Memory B cell (primary cell): ENCODE results near the gene ARID3A.
"Not testable (repeated sequence)": the region's sequence is repeated elsewhere in the genome, so short reads cannot be mapped to it uniquely, and the experiment has no call there.

ENCODE experiments used
- ATAC-seq: fragments of 150-1000 bp; cut with Tn5 transposase; 2 replicates; pipeline ENCODE4 v1.10.0; 2021; ENCODE audit warnings: low read depth, mild to moderate bottlenecking, moderate library complexity
- DNase-seq, 2 donors: peaks; one replicate each; pipeline ENCODE4 v3.0.0; 2022; ENCODE audit warnings: low spot score in 2 of 2
- H3K27ac Mint-ChIP-seq: one replicate; pipeline ENCODE4 v1.8.0; 2022; ENCODE audit warnings: mild to moderate bottlenecking, moderate library complexity, mixed read lengths
- H3K27me3 Mint-ChIP-seq: one replicate; pipeline ENCODE4 v1.8.0; 2022; ENCODE audit warnings: mixed read lengths
- H3K36me3 Mint-ChIP-seq: one replicate; pipeline ENCODE4 v1.8.0; 2022; ENCODE audit warnings: mild to moderate bottlenecking, mixed read lengths
- H3K4me1 Mint-ChIP-seq: one replicate; pipeline ENCODE4 v1.8.0; 2022; ENCODE audit warnings: mixed read lengths
- H3K4me3 Mint-ChIP-seq: one replicate; pipeline ENCODE4 v1.8.0; 2022; ENCODE audit warnings: mild to moderate bottlenecking, moderate library complexity, mixed read lengths
- H3K9me3 Mint-ChIP-seq: one replicate; pipeline ENCODE4 v1.8.0; 2022; ENCODE audit warnings: mixed read lengths

ARID3A gene, protein sequence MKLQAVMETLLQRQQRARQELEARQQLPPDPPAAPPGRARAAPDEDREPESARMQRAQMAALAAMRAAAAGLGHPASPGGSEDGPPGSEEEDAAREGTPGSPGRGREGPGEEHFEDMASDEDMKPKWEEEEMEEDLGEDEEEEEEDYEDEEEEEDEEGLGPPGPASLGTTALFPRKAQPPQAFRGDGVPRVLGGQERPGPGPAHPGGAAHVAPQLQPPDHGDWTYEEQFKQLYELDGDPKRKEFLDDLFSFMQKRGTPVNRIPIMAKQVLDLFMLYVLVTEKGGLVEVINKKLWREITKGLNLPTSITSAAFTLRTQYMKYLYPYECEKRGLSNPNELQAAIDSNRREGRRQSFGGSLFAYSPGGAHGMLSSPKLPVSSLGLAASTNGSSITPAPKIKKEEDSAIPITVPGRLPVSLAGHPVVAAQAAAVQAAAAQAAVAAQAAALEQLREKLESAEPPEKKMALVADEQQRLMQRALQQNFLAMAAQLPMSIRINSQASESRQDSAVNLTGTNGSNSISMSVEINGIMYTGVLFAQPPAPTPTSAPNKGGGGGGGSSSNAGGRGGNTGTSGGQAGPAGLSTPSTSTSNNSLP

DNA sequence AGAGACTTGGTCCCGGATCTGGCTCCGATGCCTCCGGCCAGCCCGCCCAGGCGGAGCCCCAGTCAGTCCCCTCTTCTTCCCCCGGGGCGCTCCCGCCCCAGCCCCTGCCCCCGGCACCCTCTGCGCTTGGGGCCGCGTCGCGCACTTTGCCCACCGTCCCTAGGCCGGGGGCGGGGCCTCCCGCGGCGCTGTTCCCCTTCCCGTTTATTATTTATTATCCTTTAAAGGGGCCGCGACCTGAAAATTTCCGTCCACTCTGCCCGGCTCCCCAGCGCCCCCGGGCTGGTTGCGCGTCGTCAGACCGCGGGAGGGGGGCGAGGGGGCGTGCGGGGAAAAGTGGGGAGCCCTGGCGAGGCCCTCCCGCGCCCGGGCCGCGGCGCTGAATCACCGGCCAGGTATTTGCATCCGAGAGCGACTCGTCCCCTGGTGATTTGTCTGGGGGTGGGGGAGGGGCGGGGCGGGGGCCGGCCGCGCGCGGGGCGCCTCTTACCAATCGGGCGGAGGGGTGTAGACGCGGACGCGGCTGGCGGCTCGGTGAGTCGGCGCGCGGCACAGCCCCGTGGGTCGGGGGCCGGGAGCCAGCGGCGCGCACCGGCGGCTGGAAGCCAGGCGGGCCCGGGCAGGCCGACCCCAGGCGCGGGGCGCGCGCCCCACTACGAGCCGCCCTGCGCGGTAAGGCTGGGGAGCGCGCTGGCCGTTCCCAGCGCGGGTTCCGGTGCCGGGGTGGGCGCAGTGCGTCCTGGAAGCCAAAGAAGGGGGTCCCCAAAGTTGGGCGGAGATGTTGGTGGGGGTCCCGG, at the start of gene ARID3A:
Gene ARID3A, plus strand, starts transcription at position 510 of the 797 bp plus-strand sequence. CDS start 3,494 bp downstream, outside the sequence.
- peaks cover 8% of the 10 kb centered on the region for H3K4me1 Mint-ChIP-seq
- H3K36me3 Mint-ChIP-seq, result no peaks in the 10 kb centered on the region
- H3K27me3 Mint-ChIP-seq, result no peaks in the 10 kb centered on the region
- H3K9me3 Mint-ChIP-seq, result no peaks in the 10 kb centered on the region
- peak within 1 kb of the TSS; percentile 87 for H3K27ac Mint-ChIP-seq
- DNase-seq, result peak; percentile 77 to 91
- H3K4me3 Mint-ChIP-seq, result peak within 1 kb of the TSS; percentile 91
- peak; percentile 69 for ATAC-seq

DNA sequence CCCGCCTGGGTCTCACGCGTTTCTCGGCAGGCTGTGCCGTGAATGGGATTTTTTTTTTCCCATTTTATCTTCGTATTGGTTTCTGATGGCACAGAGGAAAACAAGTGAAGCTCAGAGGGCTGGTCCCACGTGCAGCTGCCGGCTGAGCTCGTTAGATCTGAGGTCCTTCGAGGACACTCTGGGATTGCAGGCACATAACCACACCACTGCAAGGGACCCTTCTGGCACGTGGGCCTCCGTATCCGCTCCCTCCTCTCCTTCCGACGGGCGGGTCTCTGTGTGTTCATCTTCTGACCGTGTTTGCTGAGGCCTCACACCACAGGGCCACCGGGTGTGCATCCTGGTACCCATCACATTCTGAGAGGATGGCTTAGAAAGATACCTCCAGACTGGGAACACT, 49.7 kb upstream of the ARID3A start:
- H3K4me3 Mint-ChIP-seq, result no peak overlapping the region
- no peaks in the 10 kb centered on the region for H3K9me3 Mint-ChIP-seq
- H3K27me3 Mint-ChIP-seq, result no peaks in the 10 kb centered on the region
- H3K36me3 Mint-ChIP-seq, result peaks cover 10% of the 10 kb centered on the region
- H3K4me1 Mint-ChIP-seq, result peaks cover 19% of the 10 kb centered on the region
- no peak overlapping the region for H3K27ac Mint-ChIP-seq
- no peak for DNase-seq
- ATAC-seq, result no peak

DNA sequence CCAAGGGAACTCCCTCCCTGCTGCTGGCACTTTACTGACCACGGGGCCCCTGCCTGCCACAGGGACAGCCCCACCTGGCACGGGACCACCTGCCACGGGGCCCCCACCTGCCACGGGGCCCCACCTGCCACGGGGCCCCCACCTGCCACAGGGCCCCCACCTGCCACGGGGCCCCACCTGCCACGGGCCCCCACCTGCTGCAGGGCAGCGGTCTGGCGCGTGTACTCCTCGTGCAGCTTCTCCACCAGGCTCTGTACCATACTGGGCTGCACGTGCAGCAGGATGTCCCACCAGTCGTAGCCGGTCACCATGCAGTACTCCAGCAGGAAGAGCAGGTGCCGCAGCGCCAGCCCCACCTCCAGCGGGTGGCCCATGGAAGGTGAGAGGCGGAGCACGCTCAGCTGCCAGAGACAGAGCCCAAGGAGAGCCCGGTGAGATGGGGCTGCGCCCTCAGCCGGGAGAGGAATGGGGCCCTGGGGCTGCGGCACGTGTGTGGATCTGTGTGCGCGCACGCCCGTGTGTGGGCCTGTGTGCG, 49.0 kb upstream of the ARID3A start:
- Mint-ChIP-seq H3K27me3 (no peaks in the 10 kb centered on the region), H3K9me3 (no peaks in the 10 kb centered on the region), H3K36me3 (peaks cover 8% of the 10 kb centered on the region), H3K4me1 (peaks cover 17% of the 10 kb centered on the region), H3K4me3 (no peak overlapping the region), H3K27ac (no peak overlapping the region)
- ATAC-seq, result no peak
- DNase-seq, result no peak

DNA sequence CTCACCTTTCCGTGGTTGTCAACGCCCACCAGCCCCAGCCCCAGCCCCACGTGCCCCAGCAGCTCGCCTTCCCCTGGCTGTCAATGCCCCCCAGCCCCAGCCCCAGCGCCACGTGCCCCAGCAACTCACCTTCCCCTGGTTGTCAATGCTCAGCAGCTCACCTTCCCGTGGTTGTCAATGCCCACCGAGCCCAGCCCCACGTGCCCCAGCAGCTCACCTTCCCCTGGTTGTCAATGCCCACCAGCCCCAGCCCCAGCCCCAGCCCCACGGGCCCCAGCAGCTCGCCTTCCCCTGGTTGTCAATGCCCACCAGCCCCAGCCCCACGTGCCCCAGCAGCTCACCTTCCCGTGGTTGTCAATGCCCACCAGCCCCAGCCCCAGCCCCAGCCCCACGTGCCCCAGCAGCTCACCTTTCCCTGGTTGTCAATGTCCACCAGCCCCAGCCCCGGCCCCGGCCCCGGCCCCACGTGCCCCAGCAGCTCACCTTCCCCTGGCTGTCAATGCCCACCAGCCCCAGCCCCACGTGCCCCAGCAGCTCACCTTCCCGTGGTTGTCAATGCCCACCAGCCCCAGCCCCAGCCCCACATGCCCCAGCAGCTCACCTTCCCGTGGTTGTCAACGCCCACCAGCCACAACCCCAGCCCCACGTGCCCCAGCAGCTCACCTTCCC, 47.7 kb upstream of the ARID3A start:
- H3K4me3 Mint-ChIP-seq, H3K27ac Mint-ChIP-seq, H3K9me3 Mint-ChIP-seq, DNase-seq, H3K27me3 Mint-ChIP-seq, H3K4me1 Mint-ChIP-seq, ATAC-seq, H3K36me3 Mint-ChIP-seq: not testable (repeated sequence)

DNA sequence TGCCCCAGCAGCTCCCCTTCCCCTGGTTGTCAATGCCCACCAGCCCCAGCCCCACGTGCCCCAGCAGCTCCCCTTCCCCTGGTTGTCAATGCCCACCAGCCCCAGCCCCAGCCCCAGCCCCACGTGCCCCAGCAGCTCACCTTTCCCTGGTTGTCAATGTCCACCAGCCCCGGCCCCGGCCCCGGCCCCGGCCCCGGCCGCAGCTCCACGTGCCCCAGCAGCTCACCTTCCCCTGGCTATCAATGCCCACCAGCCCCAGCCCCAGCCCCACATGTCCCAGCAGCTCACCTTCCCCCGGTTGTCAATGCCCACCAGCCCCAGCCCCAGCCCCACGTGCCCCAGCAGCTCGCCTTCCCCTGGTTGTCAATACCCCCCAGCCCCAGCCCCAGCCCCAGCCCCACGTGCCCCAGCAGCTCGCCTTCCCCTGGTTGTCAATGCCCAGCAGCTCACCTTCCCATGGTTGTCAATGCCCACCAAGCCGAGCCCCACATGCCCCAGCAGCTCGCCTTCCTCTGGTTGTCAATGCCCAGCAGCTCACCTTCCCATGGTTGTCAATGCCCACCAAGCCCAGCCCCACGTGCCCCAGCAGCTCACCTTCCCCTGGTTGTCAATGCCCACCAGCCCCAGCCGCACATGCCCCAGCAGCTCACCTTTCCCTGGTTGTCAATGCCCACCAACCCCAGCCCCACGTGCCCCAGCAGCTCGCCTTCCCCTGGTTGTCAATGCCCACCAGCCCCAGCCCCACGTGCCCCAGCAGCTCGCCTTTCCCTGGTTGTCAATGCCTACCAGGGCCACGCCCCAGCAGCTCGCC, 46.9 kb upstream of the ARID3A start:
- H3K27me3 Mint-ChIP-seq, result not testable (repeated sequence)

DNA sequence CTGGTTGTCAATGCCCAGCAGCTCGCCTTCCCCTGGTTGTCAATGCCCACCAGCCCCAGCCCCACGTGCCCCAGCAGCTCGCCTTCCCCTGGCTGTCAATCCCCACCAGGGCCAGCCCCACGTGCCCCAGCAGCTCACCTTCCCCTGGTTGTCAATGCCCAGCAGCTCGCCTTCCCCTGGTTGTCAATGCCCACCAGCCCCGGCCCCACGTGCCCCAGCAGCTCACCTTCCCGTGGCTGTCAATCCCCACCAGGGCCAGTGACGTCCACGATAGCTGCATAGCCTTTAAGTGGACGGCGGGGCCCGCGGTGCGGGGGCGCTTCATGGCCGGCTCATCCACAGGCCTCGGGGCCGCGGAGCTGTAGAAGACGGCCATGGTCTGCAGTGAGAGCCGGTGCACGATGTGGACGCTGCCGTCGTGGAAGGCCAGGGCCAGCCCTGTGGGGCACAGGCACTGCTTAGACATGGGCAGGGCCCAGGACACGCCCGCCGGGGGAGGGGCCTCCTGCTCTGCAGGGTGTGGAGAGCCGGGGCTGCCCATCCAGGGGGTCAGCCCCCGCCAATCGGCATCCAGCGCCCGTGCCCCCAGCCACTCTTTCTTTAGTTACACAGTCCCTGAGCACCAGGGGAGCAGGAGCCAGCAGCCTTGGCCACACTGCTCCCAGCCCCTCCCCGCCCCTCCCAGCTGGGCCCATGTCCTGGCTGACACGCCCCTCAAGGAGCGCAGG, 46.0 kb upstream of the ARID3A start:
- Mint-ChIP-seq H3K9me3 (no peaks in the 10 kb centered on the region), H3K36me3 (peaks cover 8% of the 10 kb centered on the region), H3K4me1 (peaks cover 9% of the 10 kb centered on the region), H3K27ac (peak overlapping the region; percentile 75), H3K4me3 (no peak overlapping the region), H3K27me3 (no peaks in the 10 kb centered on the region)
- ATAC-seq (no peak), DNase-seq (no peak)

More for the DNA sequence above, 46.9 kb upstream of the ARID3A start:
- H3K9me3 Mint-ChIP-seq, DNase-seq, H3K4me1 Mint-ChIP-seq, ATAC-seq, H3K4me3 Mint-ChIP-seq, H3K36me3 Mint-ChIP-seq: not testable (repeated sequence)
- H3K27ac Mint-ChIP-seq, result peak overlapping the region; percentile 75

DNA sequence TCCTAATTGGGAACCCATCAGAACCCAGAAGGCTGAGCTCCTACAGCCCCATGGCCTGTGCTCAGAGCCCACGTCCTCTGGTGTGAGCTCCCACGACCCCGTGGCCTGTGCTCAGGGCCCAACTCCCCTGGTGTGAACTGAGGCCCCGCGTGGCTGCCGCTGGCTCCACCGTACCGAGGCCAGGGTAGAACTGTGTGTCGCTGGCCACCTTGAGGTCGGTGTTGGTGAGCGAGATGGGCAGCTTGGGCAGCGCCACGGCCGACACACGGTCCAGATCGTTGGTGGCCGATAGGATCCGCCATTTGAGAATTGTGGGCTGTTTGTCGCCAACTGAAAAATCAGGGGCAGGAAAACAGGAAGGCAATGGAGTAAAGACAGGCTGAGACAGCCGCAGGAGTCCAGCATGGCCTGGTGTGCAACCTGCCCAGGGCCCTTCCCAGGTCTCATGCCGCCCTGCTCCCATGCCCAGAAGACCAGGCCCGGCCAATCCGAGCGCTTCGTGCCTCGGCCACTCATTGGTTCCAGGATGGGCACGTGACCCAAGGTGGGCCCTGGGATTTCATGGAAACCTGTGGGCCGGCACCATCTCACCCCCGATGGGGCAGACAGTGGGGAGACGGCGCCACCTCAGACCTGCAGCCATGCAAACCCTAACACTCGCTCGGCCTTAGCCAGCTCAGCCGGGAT, 44.3 kb upstream of the ARID3A start:
- no peaks in the 10 kb centered on the region for H3K9me3 Mint-ChIP-seq
- peaks cover 5% of the 10 kb centered on the region for H3K4me1 Mint-ChIP-seq
- DNase-seq (no peak), ATAC-seq (no peak)
- no peak overlapping the region for H3K4me3 Mint-ChIP-seq
- H3K27ac Mint-ChIP-seq, result no peak overlapping the region
- no peaks in the 10 kb centered on the region for H3K27me3 Mint-ChIP-seq
- H3K36me3 Mint-ChIP-seq, result peaks cover 8% of the 10 kb centered on the region

DNA sequence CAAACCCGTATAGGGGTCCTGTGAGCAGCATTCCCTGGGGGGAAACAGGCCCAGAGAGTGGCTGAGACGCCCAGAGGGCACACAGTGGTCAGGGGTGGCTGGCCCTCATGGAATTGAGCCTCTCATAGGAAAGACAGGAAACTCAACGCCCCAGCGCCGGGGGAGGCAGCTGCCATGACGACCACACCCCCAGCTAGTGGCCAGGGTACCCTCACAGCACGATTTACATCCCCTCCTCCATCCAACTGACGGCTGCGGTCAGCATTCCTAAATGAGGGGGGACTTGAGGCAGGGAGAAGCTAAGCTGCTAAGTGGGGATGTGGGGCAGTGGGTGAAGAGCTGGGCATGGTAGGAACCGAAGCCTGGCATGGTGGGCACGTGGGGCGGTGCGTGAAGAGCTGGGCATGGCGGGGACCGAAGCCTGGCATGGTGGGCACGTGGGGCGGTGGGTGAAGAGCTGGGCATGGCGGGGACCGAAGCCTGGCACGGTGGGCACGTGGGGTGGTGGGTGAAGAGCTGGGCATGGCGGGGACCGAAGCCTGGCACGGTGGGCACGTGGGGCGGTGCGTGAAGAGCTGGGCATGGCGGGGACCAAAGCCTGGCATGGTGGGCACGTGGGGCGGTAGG, 42.9 kb upstream of the ARID3A start:
- Mint-ChIP-seq H3K27ac (no peak overlapping the region), H3K4me1 (peaks cover 5% of the 10 kb centered on the region), H3K9me3 (no peaks in the 10 kb centered on the region), H3K27me3 (no peaks in the 10 kb centered on the region), H3K36me3 (peaks cover 8% of the 10 kb centered on the region), H3K4me3 (no peak overlapping the region)
- DNase-seq, result no peak
- no peak for ATAC-seq

DNA sequence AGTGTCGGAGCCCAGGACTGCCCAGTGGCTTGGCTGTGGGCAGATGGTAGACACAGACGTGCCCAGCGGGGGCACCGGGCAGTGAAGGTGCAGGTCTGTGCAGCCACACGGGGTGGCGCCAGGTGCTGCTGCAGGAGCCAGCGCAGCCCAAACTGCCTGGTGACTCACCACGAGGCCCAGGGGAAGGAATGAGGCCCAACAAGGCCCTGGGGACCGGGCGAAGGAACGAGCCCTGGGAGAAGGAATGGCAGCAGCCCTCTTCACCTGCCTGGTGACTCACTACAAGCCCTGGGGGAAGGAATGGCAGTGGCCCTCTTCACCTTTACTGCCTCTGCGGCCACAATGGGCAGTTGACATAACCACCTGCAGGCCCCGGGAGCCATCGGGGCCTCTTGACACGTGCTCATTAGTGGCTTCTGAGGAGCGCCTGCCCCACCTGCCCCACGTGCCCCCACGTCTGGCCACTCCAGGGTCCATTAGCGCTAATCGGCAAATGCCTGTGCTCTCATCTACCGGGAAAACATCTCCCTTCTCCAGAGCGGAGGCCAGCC, 42.1 kb upstream of the ARID3A start:
- Mint-ChIP-seq H3K4me3 (no peak overlapping the region), H3K27me3 (no peaks in the 10 kb centered on the region), H3K4me1 (peaks cover 5% of the 10 kb centered on the region), H3K27ac (no peak overlapping the region), H3K36me3 (peaks cover 8% of the 10 kb centered on the region), H3K9me3 (no peaks in the 10 kb centered on the region)
- DNase-seq, result no peak
- no peak for ATAC-seq

DNA sequence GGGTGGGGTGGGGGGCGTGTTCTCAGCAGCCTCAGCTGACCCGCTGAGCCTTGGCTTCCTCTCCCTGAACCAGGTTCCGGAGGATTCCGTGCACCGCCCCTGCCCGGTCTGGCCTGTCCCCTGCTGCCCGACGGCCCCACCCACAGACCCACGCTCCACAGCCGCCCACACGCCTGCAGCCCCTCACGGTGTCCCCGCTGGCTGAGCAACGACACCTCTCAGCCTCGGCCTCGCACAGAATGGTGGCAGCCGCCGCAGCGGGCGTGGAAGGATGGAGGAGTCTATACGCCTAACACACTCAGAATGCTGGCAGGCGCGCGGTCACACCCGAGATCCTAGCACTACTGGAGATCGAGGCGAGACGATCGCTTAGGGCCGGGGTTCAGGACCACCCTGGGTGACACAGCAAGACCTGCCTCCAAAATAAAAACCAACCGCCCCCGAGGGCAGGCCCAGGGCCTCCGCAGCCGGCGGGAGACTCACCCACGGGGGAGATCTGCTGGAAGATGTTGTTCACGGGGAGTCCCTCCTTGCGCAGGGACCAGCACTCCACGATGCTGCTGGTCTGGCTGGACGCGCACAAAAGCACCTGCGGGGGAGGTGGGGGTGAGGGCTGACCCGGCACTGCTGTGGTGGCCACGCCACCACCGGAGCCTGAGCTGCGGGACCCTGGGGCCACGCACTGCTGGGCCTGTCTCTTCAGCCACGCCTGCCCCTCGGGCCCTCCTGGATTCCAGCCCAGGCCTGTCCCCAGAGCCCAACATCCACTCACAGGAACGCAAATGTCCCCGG, 41.2 kb upstream of the ARID3A start:
- Mint-ChIP-seq H3K4me3 (no peak overlapping the region), H3K27ac (no peak overlapping the region), H3K4me1 (peaks cover 5% of the 10 kb centered on the region), H3K36me3 (peaks cover 2% of the 10 kb centered on the region), H3K27me3 (no peaks in the 10 kb centered on the region), H3K9me3 (no peaks in the 10 kb centered on the region)
- ATAC-seq (no peak), DNase-seq (no peak)

DNA sequence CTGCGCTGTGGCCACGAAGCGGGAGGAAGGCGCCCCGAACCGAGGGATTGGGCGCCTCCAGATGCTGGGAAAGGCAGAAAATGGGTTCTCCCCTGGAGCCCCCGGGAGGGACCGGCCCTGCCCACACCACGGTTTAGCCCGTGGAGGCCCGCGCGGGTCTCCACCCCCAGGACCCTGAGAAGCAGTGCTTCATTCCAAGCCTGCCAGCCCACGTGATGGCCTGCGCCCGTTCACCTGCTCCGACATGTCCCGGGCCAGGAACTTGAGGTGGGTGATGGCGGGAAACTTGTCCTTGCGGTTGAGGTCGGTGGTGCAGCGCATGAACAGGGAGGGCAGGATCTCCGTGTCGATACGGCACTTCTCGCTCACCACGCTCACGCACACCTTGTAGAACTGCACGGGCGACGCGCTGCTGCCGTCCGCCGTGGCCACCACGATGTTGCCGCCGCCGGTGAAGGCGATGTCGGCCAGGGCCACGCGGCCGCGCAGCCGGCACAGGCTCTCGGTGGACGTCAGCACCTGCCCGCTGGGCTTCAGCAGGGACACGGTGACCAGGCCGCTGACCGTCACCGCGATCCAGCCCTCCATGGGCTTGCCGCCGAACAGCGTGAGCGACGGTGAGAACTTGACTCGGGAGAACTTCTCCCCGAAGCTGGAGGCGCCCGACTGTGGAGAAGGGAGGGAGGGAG, 40.2 kb upstream of the ARID3A start:
- Mint-ChIP-seq H3K4me3 (no peak overlapping the region), H3K9me3 (no peaks in the 10 kb centered on the region), H3K27ac (no peak overlapping the region), H3K4me1 (peaks cover 5% of the 10 kb centered on the region), H3K36me3 (peaks cover 2% of the 10 kb centered on the region), H3K27me3 (no peaks in the 10 kb centered on the region)
- ATAC-seq, result no peak
- DNase-seq, result no peak
